Nephron progenitor cell (in vitro differentiated cells): ENCODE measurements around the gene IFI35.

Experiments
- DNase-seq: peaks from one replicate; pipeline ENCODE4 v3.0.0; 2021
- H3K27ac Mint-ChIP-seq: 2 replicates; pipeline ENCODE4 v1.8.0; 2021; ENCODE audit warnings: mild to moderate bottlenecking, moderate library complexity, mixed read lengths
- H3K27me3 Mint-ChIP-seq: 2 replicates; pipeline ENCODE4 v1.8.0; 2021; ENCODE audit warnings: mild to moderate bottlenecking, low read depth, mixed read lengths; ENCODE audit not compliant: poor library complexity
- H3K36me3 Mint-ChIP-seq: 2 replicates; pipeline ENCODE4 v1.8.0; 2021; ENCODE audit warnings: low read depth, mixed read lengths
- H3K4me1 Mint-ChIP-seq: 2 replicates; pipeline ENCODE4 v1.8.0; 2021; ENCODE audit warnings: mixed read lengths
- H3K4me3 Mint-ChIP-seq: 2 replicates; pipeline ENCODE4 v1.8.0; 2021; ENCODE audit warnings: mild to moderate bottlenecking, moderate library complexity, mixed read lengths
- H3K9me3 Mint-ChIP-seq: 2 replicates; pipeline ENCODE4 v1.8.0; 2021; ENCODE audit warnings: mild to moderate bottlenecking, moderate library complexity, mixed read lengths
- TF ChIP-seq, protein P1 (sequence below): fragments of 200-600 bp; sonication (generic); IDR thresholded peaks from 2 replicates; pipeline ENCODE4 v1.5.0; 2021; ENCODE audit warnings: antibody characterized with exemption

The IFI35 gene

DNA sequence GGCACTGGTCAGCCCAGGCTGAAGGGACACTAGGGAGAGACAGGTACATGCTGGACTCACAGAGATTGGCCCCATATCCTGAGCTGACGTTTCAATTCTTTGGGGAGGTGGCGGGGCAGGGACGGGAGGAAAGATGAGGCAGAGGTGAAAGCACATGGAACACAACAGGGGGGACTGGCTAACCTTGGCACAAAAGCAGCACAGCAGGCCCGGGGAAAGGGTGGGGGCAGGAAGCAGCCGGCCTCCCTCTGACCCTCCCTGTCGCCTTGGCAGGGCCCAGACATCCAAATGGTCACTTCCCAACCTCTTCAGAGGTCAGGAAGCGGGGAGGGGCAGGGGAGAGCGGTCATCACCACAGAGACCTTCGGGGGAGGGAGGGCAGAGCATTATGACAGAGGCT lies 9.0 kb downstream of the IFI35 start:
- H3K36me3 Mint-ChIP-seq = peaks cover 15% of the 10 kb centered on the region
- peak overlapping the region; percentile 9 for H3K4me3 Mint-ChIP-seq
- peaks cover 2% of the 10 kb centered on the region for H3K27me3 Mint-ChIP-seq
- TF ChIP-seq, protein P1, sequence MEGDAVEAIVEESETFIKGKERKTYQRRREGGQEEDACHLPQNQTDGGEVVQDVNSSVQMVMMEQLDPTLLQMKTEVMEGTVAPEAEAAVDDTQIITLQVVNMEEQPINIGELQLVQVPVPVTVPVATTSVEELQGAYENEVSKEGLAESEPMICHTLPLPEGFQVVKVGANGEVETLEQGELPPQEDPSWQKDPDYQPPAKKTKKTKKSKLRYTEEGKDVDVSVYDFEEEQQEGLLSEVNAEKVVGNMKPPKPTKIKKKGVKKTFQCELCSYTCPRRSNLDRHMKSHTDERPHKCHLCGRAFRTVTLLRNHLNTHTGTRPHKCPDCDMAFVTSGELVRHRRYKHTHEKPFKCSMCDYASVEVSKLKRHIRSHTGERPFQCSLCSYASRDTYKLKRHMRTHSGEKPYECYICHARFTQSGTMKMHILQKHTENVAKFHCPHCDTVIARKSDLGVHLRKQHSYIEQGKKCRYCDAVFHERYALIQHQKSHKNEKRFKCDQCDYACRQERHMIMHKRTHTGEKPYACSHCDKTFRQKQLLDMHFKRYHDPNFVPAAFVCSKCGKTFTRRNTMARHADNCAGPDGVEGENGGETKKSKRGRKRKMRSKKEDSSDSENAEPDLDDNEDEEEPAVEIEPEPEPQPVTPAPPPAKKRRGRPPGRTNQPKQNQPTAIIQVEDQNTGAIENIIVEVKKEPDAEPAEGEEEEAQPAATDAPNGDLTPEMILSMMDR = no peak
- H3K27ac Mint-ChIP-seq = peak overlapping the region; percentile 80
- peaks cover 73% of the 10 kb centered on the region for H3K4me1 Mint-ChIP-seq
- no peaks in the 10 kb centered on the region for H3K9me3 Mint-ChIP-seq
- DNase-seq = no peak

DNA sequence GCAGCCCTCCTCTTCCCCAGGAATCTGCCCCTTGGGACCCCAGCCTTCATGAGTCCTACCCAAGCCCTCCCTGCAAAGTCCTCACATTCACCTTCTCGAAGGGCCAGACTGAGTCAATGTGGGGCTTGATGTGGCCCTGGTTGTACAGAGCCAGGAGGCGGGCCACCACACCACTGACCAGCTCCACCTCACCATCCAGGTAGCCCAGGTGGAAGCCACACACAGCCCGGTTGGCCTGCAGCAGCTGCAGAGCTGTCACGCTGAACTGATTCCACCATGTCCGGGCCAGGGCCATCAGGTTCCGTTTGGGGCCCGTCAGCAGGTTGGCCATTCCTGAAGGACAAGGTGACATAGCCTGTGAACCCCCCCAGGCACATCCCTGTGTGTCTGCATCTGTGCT lies 9.6 kb downstream of the IFI35 start:
- H3K9me3 Mint-ChIP-seq = no peaks in the 10 kb centered on the region
- TF ChIP-seq, protein P1 = no peak
- no peak for DNase-seq
- H3K4me3 Mint-ChIP-seq = peak overlapping the region; percentile 46
- H3K4me1 Mint-ChIP-seq = peaks cover 79% of the 10 kb centered on the region
- H3K27ac Mint-ChIP-seq = no peak overlapping the region
- peaks cover 15% of the 10 kb centered on the region for H3K36me3 Mint-ChIP-seq
- peaks cover 2% of the 10 kb centered on the region for H3K27me3 Mint-ChIP-seq

DNA sequence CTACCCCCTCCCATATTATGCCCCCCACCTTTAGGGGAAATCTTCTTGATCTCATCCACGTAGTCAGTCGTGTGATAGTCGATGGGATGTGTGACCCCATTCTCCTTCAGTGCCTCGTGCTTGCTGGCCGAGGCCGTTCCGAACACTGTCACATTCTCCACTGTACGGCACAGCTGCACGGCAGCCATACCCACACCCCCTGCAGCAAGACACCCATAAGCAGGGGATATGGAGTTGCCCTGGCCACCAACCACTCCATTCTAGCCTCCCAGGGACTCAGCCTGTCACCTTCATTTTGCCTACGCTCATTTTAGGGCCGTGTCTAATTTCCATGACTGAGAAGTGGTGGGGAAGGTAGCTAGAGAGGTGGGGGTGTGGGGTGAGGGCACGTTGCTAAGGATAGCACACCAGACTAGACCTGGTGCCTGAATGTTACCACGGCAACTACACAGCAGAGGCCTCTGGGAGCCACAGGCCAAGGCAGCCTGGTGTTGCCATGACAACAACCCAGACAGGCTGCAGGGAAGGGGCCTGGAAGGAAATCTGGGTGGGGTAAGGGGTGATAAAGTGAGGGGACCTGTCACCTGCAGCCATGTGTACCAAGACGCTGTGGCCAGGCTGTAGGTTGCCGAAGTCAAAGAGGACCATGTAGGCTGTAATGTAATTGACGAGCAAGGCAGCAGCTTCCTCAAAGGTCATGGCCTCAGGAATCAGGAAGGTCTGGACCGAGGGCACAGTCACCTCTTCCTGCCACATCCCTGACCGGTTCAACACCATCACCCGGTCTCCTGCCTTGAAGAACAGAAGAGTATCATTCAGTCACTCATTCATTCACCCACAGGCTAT lies 11.6 kb downstream of the IFI35 start:
- peaks cover 15% of the 10 kb centered on the region for H3K36me3 Mint-ChIP-seq
- TF ChIP-seq, protein P1 = no peak
- H3K27ac Mint-ChIP-seq = peak overlapping the region; percentile 94
- H3K27me3 Mint-ChIP-seq = peaks cover 2% of the 10 kb centered on the region
- H3K4me1 Mint-ChIP-seq = peaks cover 75% of the 10 kb centered on the region
- no peaks in the 10 kb centered on the region for H3K9me3 Mint-ChIP-seq
- peak; percentile 65 for DNase-seq
- H3K4me3 Mint-ChIP-seq = peak overlapping the region; percentile 60

DNA sequence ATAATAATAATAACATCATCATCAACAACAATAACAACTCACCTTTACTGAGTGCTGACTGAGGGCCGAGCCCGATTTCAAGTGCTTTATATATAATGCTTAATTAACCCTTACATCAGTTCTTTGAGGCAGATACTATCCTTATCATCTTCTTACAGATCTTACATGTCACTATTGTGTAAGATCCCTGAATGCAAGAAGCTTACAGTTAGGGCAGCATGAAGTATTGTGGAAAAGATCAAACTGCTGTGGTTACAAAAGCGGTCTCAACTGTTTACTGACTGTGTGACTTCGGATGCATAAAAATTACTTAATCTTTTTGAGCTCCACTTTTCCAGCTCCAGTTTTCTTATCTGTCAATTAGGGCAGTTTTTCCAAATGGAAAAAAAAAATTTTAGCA lies 12.3 kb downstream of the IFI35 start:
- H3K36me3 Mint-ChIP-seq = peaks cover 15% of the 10 kb centered on the region
- no peaks in the 10 kb centered on the region for H3K9me3 Mint-ChIP-seq
- peaks cover 2% of the 10 kb centered on the region for H3K27me3 Mint-ChIP-seq
- peaks cover 68% of the 10 kb centered on the region for H3K4me1 Mint-ChIP-seq
- H3K4me3 Mint-ChIP-seq = peak overlapping the region; percentile 60
- TF ChIP-seq, protein P1 = no peak
- H3K27ac Mint-ChIP-seq = peak overlapping the region; percentile 94
- DNase-seq = no peak

DNA sequence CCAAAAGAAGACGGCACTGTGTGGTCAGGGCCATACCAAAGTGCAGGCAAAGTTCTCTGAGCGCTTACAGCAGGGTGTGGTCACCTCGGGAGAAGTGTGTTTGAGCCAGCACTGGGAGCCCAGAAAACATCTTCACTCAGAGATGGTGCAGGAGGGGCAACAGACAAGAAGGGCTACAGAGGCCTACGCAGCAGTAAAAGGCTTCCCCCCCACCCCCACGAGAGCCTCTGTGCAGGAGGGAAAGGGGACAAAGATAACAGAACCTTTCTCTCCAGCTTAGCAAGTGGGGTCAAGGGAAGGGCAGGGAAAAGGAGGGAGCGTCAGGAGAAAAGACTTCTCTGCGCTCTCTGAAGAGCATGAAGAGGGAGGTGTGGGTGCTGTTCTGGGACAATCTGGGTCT lies 12.8 kb downstream of the IFI35 start:
- H3K9me3 Mint-ChIP-seq = no peaks in the 10 kb centered on the region
- peaks cover 2% of the 10 kb centered on the region for H3K27me3 Mint-ChIP-seq
- H3K27ac Mint-ChIP-seq = peak overlapping the region; percentile 79
- peak overlapping the region; percentile 95 for H3K4me3 Mint-ChIP-seq
- peaks cover 15% of the 10 kb centered on the region for H3K36me3 Mint-ChIP-seq
- TF ChIP-seq, protein P1 = no peak
- no peak for DNase-seq
- peaks cover 67% of the 10 kb centered on the region for H3K4me1 Mint-ChIP-seq
